Naive B cell (primary cell): ENCODE results near the gene ADK. TPM values are rescaled to one million over a fixed set of nuclear protein-coding genes. Genes with fewer than 3 reads are reported as not detected.
A peak's percentile ranks its signal among the peaks of the same experiment; 100 is the strongest.

ENCODE experiments used
- ATAC-seq, 2 donors: fragments of 150-1000 bp; cut with Tn5 transposase; 2 replicates each; pipeline ENCODE4 v1.10.0; 2021; ENCODE audit warnings: low read depth in 2 of 2, mild to moderate bottlenecking in 2 of 2, moderate library complexity in 2 of 2
- DNase-seq: peaks from one replicate; pipeline ENCODE4 v3.0.0; 2022
- H3K27ac Mint-ChIP-seq, 6 donors: one replicate each; pipeline ENCODE4 v1.8.0; 2020 to 2022; ENCODE audit warnings: mild to moderate bottlenecking in 6 of 6, mixed read lengths in 6 of 6, moderate library complexity in 5 of 6, inconsistent platforms in 2 of 6
- H3K27me3 Mint-ChIP-seq, 3 donors: one replicate each; pipeline ENCODE4 v1.8.0; 2021 to 2022; ENCODE audit warnings: mixed read lengths in 3 of 3, mild to moderate bottlenecking in 1 of 3
- H3K36me3 Mint-ChIP-seq, 2 donors: one replicate each; pipeline ENCODE4 v1.8.0; 2020 to 2022; ENCODE audit warnings: mixed read lengths in 2 of 2, inconsistent platforms in 1 of 2, mild to moderate bottlenecking in 1 of 2
- H3K4me1 Mint-ChIP-seq, 3 donors: one replicate each; pipeline ENCODE4 v1.8.0; 2020 to 2022; ENCODE audit warnings: mixed read lengths in 3 of 3, inconsistent platforms in 1 of 3, mild to moderate bottlenecking in 1 of 3, moderate library complexity in 1 of 3
- H3K4me3 Mint-ChIP-seq, 8 donors: one replicate each; pipeline ENCODE4 v1.8.0; 2020 to 2022; ENCODE audit warnings: mild to moderate bottlenecking in 8 of 8, mixed read lengths in 8 of 8, moderate library complexity in 8 of 8, inconsistent platforms in 2 of 8
- H3K9me3 Mint-ChIP-seq, 7 donors: one replicate each; pipeline ENCODE4 v1.8.0; 2020 to 2022; ENCODE audit warnings: mixed read lengths in 7 of 7, mild to moderate bottlenecking in 5 of 7, inconsistent platforms in 2 of 7, moderate library complexity in 1 of 7
- polyA plus RNA-seq, 6 donors: library from polyadenylated mRNA; unstranded; fragments of 300-500 nt; fragmentation: Illumina TruSeq; gene quantifications; one replicate each; pipeline ENCODE4 v1.2.3, GENCODE V29; 2021; ENCODE audit warnings: low read depth in 6 of 6

Gene ADK
- polyA plus RNA-seq, 6 donors from 2014 or later: 240 to 379 (median 288) TPM

GRCh38 chr10:74671716-74672115 is 520.7 kb downstream of the ADK start:
- H3K9me3 Mint-ChIP-seq: peaks cover 0 to 22% (median 13%) of the 10 kb centered on the region in 7 donors
- H3K4me3 Mint-ChIP-seq: no peak overlapping the region
- DNase-seq (no peak), ATAC-seq (no peak)
- H3K27ac Mint-ChIP-seq: peak overlapping the region in 1 of 6 donors; percentile 49
- peaks cover 24 to 41% of the 10 kb centered on the region in 2 donors for H3K36me3 Mint-ChIP-seq
- peaks cover 3 to 15% (median 4%) of the 10 kb centered on the region in 3 donors for H3K4me1 Mint-ChIP-seq
- H3K27me3 Mint-ChIP-seq: no peaks in the 10 kb centered on the region

DNA sequence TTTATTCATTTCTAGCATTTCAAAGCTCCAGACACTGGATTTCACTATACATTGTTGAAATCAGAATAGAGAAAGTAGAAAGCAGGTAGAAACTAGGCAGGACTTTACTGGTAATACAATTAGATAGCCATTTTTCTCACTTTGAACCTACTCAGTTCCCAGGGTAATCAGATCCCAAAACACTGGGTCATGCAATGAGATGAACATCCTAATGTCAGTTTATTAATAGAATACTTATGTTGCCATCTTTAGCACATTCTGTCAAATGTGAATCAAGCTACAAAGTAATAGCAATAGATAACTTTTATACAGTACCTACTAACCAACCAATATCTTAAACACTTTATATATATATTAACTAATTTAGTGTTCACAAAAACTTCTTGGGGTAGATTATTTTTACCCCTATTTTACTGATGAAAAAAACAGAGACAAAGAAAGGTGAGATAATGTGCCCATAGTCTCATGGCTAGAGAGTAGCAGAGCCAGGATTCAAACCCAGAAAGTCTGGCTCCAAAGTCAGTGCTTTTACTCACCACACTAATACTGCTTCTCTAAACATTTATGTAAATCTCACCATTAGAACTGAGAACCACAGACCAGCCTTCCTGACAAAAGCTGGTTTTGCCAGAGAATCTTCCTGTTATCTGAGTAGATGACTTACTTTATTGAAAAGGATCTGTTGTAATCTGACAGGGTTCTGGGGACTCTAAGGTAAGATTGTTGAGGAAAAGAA is 521.6 kb downstream of the ADK start:
- peaks cover 31 to 41% of the 10 kb centered on the region in 2 donors for H3K36me3 Mint-ChIP-seq
- ATAC-seq (no peak), DNase-seq (no peak)
- peaks cover 0 to 22% (median 13%) of the 10 kb centered on the region in 7 donors for H3K9me3 Mint-ChIP-seq
- peak overlapping the region in 1 of 8 donors; percentile 30 for H3K4me3 Mint-ChIP-seq
- no peaks in the 10 kb centered on the region for H3K27me3 Mint-ChIP-seq
- H3K27ac Mint-ChIP-seq: peak overlapping the region in 3 of 6 donors; percentile 33 to 49 (median 36)
- H3K4me1 Mint-ChIP-seq: peaks cover 9 to 20% (median 12%) of the 10 kb centered on the region in 3 donors

DNA sequence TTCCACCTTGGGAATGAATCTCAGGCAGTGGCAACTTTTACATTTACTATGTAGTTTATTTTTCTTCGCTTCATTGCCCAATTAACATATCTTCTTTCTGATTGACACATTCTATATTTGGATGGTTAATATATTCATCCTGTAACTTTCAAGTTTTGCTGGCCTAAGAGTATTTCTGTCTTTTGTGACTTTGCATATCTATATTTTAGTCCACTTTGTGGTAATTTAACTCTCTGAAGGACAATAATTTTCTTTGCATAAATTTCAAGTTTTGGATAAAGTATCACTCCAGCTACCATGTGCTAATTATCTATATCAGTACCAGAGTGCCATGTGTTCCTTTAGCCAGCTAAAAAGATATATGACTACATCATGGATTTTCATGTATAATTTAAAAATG is 523.9 kb downstream of the ADK start:
- Mint-ChIP-seq H3K36me3 (peaks cover 32 to 43% of the 10 kb centered on the region in 2 donors), H3K4me1 (peaks cover 10 to 27% (median 15%) of the 10 kb centered on the region in 3 donors), H3K4me3 (no peak overlapping the region), H3K27me3 (no peaks in the 10 kb centered on the region), H3K27ac (no peak overlapping the region), H3K9me3 (peaks cover 0 to 22% (median 13%) of the 10 kb centered on the region in 7 donors)
- no peak for DNase-seq
- ATAC-seq: no peak

GRCh38 chr10:74675484-74675883 is 524.5 kb downstream of the ADK start:
- no peak for DNase-seq
- Mint-ChIP-seq H3K36me3 (peaks cover 32 to 41% of the 10 kb centered on the region in 2 donors), H3K4me3 (no peak overlapping the region), H3K9me3 (peaks cover 0 to 22% (median 13%) of the 10 kb centered on the region in 7 donors), H3K27ac (peak overlapping the region in 3 of 6 donors; percentile 26 to 53 (median 27)), H3K27me3 (no peaks in the 10 kb centered on the region), H3K4me1 (peaks cover 10 to 27% (median 15%) of the 10 kb centered on the region in 3 donors)
- ATAC-seq: no peak

DNA sequence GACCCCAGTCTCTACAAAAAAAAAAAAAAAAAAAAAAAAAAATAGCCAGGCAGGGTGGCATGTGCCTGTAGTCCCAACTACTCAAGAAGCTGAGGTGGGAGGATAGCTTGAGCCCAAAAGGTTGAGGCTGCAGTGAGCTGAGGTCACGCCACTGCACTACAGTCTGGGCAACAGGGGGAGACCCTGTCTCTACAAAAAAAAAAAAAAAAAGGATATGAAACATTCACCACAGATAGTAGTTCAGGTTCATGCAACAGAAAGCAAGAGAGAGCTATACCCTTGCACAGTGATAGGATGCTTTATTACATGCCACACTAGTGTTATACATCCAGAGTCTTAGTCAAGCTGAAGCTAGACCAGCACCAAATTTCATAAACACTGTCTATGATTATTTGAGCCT is 526.9 kb downstream of the ADK start:
- Mint-ChIP-seq H3K4me1 (peaks cover 15 to 45% (median 24%) of the 10 kb centered on the region in 3 donors), H3K9me3 (peaks cover 0 to 15% (median 9%) of the 10 kb centered on the region in 7 donors), H3K27ac (peak overlapping the region in 2 of 6 donors; percentile 42 to 70), H3K36me3 (peaks cover 21 to 30% of the 10 kb centered on the region in 2 donors), H3K4me3 (no peak overlapping the region), H3K27me3 (no peaks in the 10 kb centered on the region)
- peak; percentile 22 for DNase-seq
- ATAC-seq: peak; percentile 82 to 88

GRCh38 chr10:74681917-74682627 is 531.1 kb downstream of the ADK start:
- peak overlapping the region in 4 of 6 donors; percentile 44 to 71 (median 66) for H3K27ac Mint-ChIP-seq
- H3K4me1 Mint-ChIP-seq: peaks cover 21 to 39% (median 27%) of the 10 kb centered on the region in 3 donors
- no peaks in the 10 kb centered on the region for H3K27me3 Mint-ChIP-seq
- H3K4me3 Mint-ChIP-seq: no peak overlapping the region
- ATAC-seq: no peak
- no peak for DNase-seq
- H3K36me3 Mint-ChIP-seq: peaks cover 15 to 18% of the 10 kb centered on the region in 2 donors
- no peaks in the 10 kb centered on the region for H3K9me3 Mint-ChIP-seq

GRCh38 chr10:74683067-74683466 is 532.0 kb downstream of the ADK start:
- peaks cover 17 to 23% of the 10 kb centered on the region in 2 donors for H3K36me3 Mint-ChIP-seq
- peaks cover 16 to 30% (median 19%) of the 10 kb centered on the region in 3 donors for H3K4me1 Mint-ChIP-seq
- no peak overlapping the region for H3K4me3 Mint-ChIP-seq
- no peak for DNase-seq
- peak overlapping the region in 2 of 6 donors; percentile 21 to 52 for H3K27ac Mint-ChIP-seq
- H3K27me3 Mint-ChIP-seq: no peaks in the 10 kb centered on the region
- no peaks in the 10 kb centered on the region for H3K9me3 Mint-ChIP-seq
- ATAC-seq: no peak

DNA sequence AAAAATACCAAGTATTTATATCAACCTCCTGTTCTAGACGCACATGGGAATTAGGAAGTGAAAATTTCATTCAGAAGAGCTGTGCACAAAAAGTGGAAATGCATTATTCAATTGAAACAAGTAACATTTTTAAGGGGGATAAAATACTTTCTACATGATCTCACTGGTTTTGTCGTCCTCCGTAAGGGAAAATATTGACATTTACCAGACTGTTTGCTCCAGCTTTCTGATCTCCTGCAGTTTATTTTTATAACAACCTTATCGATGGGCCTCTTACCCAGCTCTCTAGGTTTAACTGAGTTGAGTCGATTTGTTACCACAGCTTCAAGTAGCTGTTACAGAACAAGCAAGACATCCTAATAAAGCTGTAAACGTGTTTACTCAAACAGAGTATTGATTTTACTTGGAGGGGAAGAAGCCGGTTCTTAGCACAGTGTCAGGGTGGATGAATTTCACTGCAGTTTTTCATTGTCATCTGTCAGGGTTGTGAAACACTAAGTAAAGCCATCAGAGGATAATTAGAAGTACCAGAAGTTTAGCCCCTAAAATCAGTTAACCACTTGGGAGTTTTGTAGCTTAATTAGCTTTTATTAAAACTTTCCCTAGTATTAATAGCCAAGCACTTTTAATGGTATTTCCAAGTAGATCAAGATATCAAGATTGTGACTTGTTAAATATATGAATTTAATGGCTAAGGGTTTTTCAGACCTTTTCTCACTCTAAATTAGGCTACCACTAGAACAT is 532.8 kb downstream of the ADK start:
- peak overlapping the region in 2 of 6 donors; percentile 44 to 50 for H3K27ac Mint-ChIP-seq

DNA sequence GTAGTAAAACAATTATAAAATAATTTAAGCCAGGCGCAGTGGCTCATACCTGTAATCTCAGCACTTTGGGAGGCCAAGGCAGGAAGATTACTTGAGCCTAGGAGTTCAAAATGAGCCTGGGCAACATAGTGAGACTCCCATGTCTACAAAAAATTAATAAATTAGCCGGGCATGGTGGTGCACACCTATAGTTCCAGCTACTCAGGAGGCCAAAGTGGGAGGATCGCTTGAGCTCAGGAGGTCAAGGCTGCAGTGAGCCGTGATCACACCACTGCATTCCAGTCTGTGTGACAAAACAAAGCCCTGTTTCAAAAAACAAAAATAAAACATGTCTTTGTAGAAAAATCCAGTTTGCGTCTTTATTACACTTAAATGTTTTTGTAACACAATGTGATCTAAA is 533.4 kb downstream of the ADK start:
- peaks cover 20 to 22% of the 10 kb centered on the region in 2 donors for H3K36me3 Mint-ChIP-seq
- ATAC-seq: no peak
- no peak overlapping the region for H3K27ac Mint-ChIP-seq
- H3K4me3 Mint-ChIP-seq: no peak overlapping the region
- H3K27me3 Mint-ChIP-seq: no peaks in the 10 kb centered on the region
- no peaks in the 10 kb centered on the region for H3K9me3 Mint-ChIP-seq
- H3K4me1 Mint-ChIP-seq: peaks cover 17 to 30% (median 19%) of the 10 kb centered on the region in 3 donors
- DNase-seq: no peak

More for the DNA sequence above, 532.8 kb downstream of the ADK start:
- Mint-ChIP-seq H3K36me3 (peaks cover 19 to 20% of the 10 kb centered on the region in 2 donors), H3K4me3 (no peak overlapping the region), H3K4me1 (peaks cover 16 to 30% (median 19%) of the 10 kb centered on the region in 3 donors), H3K27me3 (no peaks in the 10 kb centered on the region), H3K9me3 (no peaks in the 10 kb centered on the region)
- no peak for DNase-seq
- peak in 1 of 2 donors; percentile 47 for ATAC-seq

DNA sequence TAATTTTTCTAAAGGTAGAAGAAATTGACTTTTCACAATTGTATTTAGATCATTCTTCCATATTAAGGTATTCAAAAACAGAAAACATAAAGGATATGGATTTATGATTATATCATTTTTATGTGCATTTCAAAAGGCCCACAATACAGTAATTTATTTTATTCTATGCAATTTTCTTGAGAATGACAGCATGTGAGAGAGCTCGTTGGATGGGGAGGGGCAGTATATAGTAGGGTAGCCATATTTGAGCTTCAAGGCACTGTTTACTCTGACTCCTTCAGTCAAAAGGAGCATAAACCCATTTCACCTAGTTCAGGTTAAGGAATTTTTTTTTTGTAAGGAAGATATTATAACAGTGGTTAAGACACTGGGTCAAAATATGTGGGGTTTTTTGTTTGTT is 534.5 kb downstream of the ADK start:
- peaks cover 19 to 28% (median 21%) of the 10 kb centered on the region in 3 donors for H3K4me1 Mint-ChIP-seq
- ATAC-seq (no peak), DNase-seq (no peak)
- no peak overlapping the region for H3K4me3 Mint-ChIP-seq
- no peaks in the 10 kb centered on the region for H3K27me3 Mint-ChIP-seq
- H3K9me3 Mint-ChIP-seq: no peaks in the 10 kb centered on the region
- H3K36me3 Mint-ChIP-seq: peaks cover 20 to 26% of the 10 kb centered on the region in 2 donors
- peak overlapping the region in 2 of 6 donors; percentile 12 to 38 for H3K27ac Mint-ChIP-seq

GRCh38 chr10:74690393-74690792 is 539.4 kb downstream of the ADK start:
- peaks cover 20 to 21% of the 10 kb centered on the region in 2 donors for H3K36me3 Mint-ChIP-seq
- DNase-seq: no peak
- H3K9me3 Mint-ChIP-seq: no peaks in the 10 kb centered on the region
- H3K27ac Mint-ChIP-seq: no peak overlapping the region
- H3K4me3 Mint-ChIP-seq: no peak overlapping the region
- H3K27me3 Mint-ChIP-seq: no peaks in the 10 kb centered on the region
- no peak for ATAC-seq
- peaks cover 0 to 5% (median 0%) of the 10 kb centered on the region in 3 donors for H3K4me1 Mint-ChIP-seq

DNA sequence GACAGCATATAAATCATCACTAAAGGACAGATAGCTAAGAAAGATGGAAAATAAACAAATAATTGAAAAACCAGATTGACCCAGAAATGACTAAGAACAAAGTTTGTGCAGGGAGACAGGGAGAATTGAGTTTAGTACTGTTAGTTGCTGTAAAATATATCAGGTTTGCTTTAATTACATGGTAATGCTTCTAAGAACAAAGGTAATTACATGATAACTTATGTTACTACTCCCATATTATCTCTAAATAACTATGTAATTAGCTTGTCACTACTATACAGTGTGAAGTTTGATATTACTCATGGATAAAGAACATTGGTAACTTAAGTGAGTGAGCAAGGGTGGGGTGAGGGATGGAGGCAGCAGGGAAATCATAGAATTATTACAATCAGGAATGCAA is 540.1 kb downstream of the ADK start:
- Mint-ChIP-seq H3K27me3 (no peaks in the 10 kb centered on the region), H3K4me3 (no peak overlapping the region), H3K36me3 (peaks cover 18 to 20% of the 10 kb centered on the region in 2 donors), H3K9me3 (no peaks in the 10 kb centered on the region), H3K4me1 (peaks cover 0 to 5% (median 0%) of the 10 kb centered on the region in 3 donors), H3K27ac (no peak overlapping the region)
- no peak for DNase-seq
- no peak for ATAC-seq
